Measurements from ENCODE around the gene ELP1. TPM values are rescaled to one million over a fixed set of nuclear protein-coding genes. Genes with fewer than 3 reads are reported as not detected.

Gene ELP1
- total RNA-seq, 1 experiment from 2014 or later = 29.1 TPM

GRCh38 chr9:108978205-108978604, 44.3 kb upstream of the ELP1 start:
- no peak overlapping the region for H3K27ac Mint-ChIP-seq (ENCODE audit: unreplicated experiment)
- no peak for TF ChIP-seq CTCF (IDR thresholded peaks at IDR 0.05; ENCODE audit: insufficient read depth in 1 of 2, low read depth in 1 of 2, low read length in 1 of 2, severe bottlenecking in 1 of 2, unreplicated experiment in 1 of 2)
- ChIA-PET CTCF (no interaction called here), POLR2A (no interaction called here)
- no peak for DNase-seq
- Histone ChIP-seq H3K27me3 (replicated peaks; ENCODE audit: control insufficient read depth, insufficient read depth, low read length) (no peaks in the 10 kb centered on the region), H3K36me3 (ENCODE audit: control insufficient read depth, insufficient read depth, low read length) (no peaks in the 10 kb centered on the region; the same call in none of the 2 replicates), H3K4me3 (ENCODE audit: low read depth, low read length) (no peak overlapping the region), H3K9me3 (no peaks in the 10 kb centered on the region), H3K4me1 (no peaks in the 10 kb centered on the region)
- intact Hi-C loops (cut with micrococcal nuclease; ENCODE audit: unreplicated experiment) = no loop called here
- no TSS peak for BruUV-seq (replicated peaks)
- no peaks in the 10 kb centered on the region for H3K9me3 Mint-ChIP-seq (ENCODE audit: unreplicated experiment)
- no peak overlapping the region for H3K4me3 Mint-ChIP-seq (ENCODE audit: unreplicated experiment)
- H3K4me1 Mint-ChIP-seq (ENCODE audit: low read depth, unreplicated experiment) = no peaks in the 10 kb centered on the region
- H3K27me3 Mint-ChIP-seq (ENCODE audit: insufficient read depth, unreplicated experiment) = no peaks in the 10 kb centered on the region
- peaks cover 63% of the 10 kb centered on the region for H3K36me3 Mint-ChIP-seq (ENCODE audit: insufficient read depth, unreplicated experiment)

GRCh38 chr9:108973895-108974294, 40.0 kb upstream of the ELP1 start:
- no TSS peak for BruUV-seq (replicated peaks)
- Histone ChIP-seq H3K27me3 (replicated peaks; ENCODE audit: control insufficient read depth, insufficient read depth, low read length) (no peaks in the 10 kb centered on the region), H3K4me3 (ENCODE audit: low read depth, low read length) (no peak overlapping the region), H3K36me3 (ENCODE audit: control insufficient read depth, insufficient read depth, low read length) (peaks cover 2% of the 10 kb centered on the region), H3K4me1 (no peaks in the 10 kb centered on the region), H3K9me3 (no peaks in the 10 kb centered on the region)
- no peaks in the 10 kb centered on the region for H3K27me3 Mint-ChIP-seq (ENCODE audit: insufficient read depth, unreplicated experiment)
- intact Hi-C loops (cut with micrococcal nuclease; ENCODE audit: unreplicated experiment) = no loop called here
- H3K4me1 Mint-ChIP-seq (ENCODE audit: low read depth, unreplicated experiment) = no peaks in the 10 kb centered on the region
- ChIA-PET CTCF (no interaction called here), POLR2A (no interaction called here)
- no peak overlapping the region for H3K27ac Mint-ChIP-seq (ENCODE audit: unreplicated experiment)
- no peak for DNase-seq
- peaks cover 9% of the 10 kb centered on the region for H3K9me3 Mint-ChIP-seq (ENCODE audit: unreplicated experiment)
- H3K4me3 Mint-ChIP-seq (ENCODE audit: unreplicated experiment) = no peak overlapping the region
- no peak for TF ChIP-seq CTCF (IDR thresholded peaks at IDR 0.05; ENCODE audit: insufficient read depth in 1 of 2, low read depth in 1 of 2, low read length in 1 of 2, severe bottlenecking in 1 of 2, unreplicated experiment in 1 of 2)
- H3K36me3 Mint-ChIP-seq (ENCODE audit: insufficient read depth, unreplicated experiment) = peaks cover 61% of the 10 kb centered on the region

- no TSS peak for BruUV-seq (replicated peaks)
- H3K9me3 Mint-ChIP-seq (ENCODE audit: unreplicated experiment) = peaks cover 9% of the 10 kb centered on the region
- intact Hi-C loops (cut with micrococcal nuclease; ENCODE audit: unreplicated experiment) = no loop called here
- H3K4me1 Mint-ChIP-seq (ENCODE audit: low read depth, unreplicated experiment) = no peaks in the 10 kb centered on the region
- no peaks in the 10 kb centered on the region for H3K9me3 ChIP-seq
- CTCF ChIA-PET = no interaction called here
- no peaks in the 10 kb centered on the region for H3K27me3 Mint-ChIP-seq (ENCODE audit: insufficient read depth, unreplicated experiment)
- no peak overlapping the region for H3K4me3 ChIP-seq (ENCODE audit: low read depth, low read length)
- no peak overlapping the region for H3K27ac Mint-ChIP-seq (ENCODE audit: unreplicated experiment)
- TF ChIP-seq CTCF (IDR thresholded peaks at IDR 0.05; ENCODE audit: insufficient read depth in 1 of 2, low read depth in 1 of 2, low read length in 1 of 2, severe bottlenecking in 1 of 2, unreplicated experiment in 1 of 2) = no peak
- no peak for DNase-seq
- no peaks in the 10 kb centered on the region for H3K27me3 ChIP-seq (replicated peaks; ENCODE audit: control insufficient read depth, insufficient read depth, low read length)
- peaks cover 2% of the 10 kb centered on the region for H3K36me3 ChIP-seq (ENCODE audit: control insufficient read depth, insufficient read depth, low read length)
- H3K36me3 Mint-ChIP-seq (ENCODE audit: insufficient read depth, unreplicated experiment) = peaks cover 52% of the 10 kb centered on the region
- no peak overlapping the region for H3K4me3 Mint-ChIP-seq (ENCODE audit: unreplicated experiment)
- H3K4me1 ChIP-seq = no peaks in the 10 kb centered on the region
- POLR2A ChIA-PET = no interaction called here
These were observed 38.8 kb upstream of the ELP1 start for GRCh38 chr9:108972626-108973209.

Measured in Caco-2 (cell line).